ENCODE measurements around the gene DUSP23.

The DUSP23 gene

GRCh38 chr1:159829273-159829634 lies 48.5 kb downstream of the DUSP23 start:
- no peak for DNase-seq

- DNase-seq: no peak
Measured at GRCh38 chr1:159829822-159830465, 49.2 kb downstream of the DUSP23 start.

DNA sequence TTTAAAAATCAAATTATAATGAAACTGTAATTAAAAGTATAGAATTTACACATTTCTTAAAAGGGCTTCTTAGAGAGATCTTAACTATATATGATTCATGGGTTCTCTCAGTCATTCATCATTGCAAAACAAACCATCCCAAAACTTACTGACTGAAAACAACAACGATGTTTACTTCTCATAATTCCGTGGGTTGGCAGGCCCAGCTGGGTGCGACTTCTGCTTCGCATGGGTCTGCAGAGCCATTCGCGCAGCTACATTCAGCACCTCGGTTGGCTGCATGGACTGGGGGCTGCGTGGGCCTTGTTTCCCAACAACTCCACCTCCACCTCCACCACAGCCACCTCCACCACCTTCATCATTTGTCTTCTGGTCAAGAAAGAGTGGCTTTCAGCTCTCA lies 50.0 kb downstream of the DUSP23 start:
- no peak for DNase-seq

DNA sequence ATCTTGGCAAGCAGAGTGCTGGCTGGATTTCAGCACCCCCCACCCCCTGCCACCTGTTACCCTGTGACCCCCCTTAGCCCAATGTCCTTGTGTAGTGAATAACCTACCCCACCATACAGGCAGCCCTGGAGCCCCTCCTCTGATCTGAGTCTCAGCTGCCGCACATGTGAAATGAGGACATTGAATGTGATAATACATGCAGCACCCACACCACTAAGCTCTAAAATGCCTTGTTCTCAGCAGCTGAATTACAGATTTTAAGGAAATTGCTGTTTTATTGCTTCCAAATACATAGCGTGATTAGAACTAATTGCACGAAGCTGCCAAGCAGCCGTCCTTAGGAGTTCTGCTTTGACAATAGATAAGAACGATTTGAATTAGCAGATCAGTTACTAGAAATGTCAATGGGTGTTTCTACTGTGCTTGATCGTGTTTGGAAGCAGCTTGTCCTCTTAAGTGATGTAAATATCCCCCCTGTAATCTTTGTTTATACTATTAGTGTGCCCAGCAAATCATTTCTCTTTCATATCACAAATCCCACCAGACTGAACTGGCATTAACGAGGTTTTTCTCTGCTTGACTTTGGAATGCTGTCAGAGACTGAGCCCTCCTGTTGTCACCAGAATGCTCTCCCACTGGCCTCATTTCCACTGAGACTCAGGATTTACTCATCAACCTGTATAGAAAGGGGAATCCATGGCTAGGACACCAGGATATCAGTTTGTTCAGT lies 50.8 kb downstream of the DUSP23 start:
- DNase-seq: no peak

Data from central memory CD4-positive, alpha-beta T cell (primary cell).